GM15510 (cell line): ENCODE data around the gene HCFC1.

Source experiments
- POLR2A ChIP-seq: IDR thresholded peaks from 3 replicates; pipeline ENCODE4 v1.6.1; 2011; ENCODE audit warnings: borderline replicate concordance; ENCODE audit not compliant: insufficient read length; ENCODE audit errors: extremely low read depth

Gene HCFC1

DNA sequence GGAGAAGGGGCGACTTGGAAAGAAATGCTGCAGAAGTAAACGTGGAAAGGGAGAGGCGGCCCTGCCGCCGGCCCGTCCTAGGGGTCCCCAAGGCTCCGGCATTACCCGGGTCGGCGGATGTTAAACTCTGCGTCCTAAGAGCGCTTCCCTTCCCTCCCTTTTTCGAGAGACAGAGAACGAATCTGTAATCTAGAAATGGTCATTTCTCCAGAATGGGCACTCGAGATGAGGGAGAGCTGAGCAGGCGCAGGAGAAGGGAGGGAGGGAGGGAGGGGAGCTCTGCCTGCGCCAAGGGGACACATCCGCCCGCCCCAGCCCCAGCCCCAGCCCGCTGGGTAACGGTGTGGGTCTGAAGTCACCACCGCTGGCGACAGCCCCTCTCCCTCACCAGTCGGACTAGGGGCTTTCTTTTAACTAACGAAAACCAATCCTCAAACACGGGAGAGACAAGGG, 1.7 kb downstream of the HCFC1 start:
- no peak for TF ChIP-seq POLR2A

GRCh38 chrX:153969125-153969903, 2.3 kb downstream of the HCFC1 start:
- TF ChIP-seq POLR2A, result no peak

GRCh38 chrX:153968754-153969124, 2.9 kb downstream of the HCFC1 start:
- no peak for TF ChIP-seq POLR2A

DNA sequence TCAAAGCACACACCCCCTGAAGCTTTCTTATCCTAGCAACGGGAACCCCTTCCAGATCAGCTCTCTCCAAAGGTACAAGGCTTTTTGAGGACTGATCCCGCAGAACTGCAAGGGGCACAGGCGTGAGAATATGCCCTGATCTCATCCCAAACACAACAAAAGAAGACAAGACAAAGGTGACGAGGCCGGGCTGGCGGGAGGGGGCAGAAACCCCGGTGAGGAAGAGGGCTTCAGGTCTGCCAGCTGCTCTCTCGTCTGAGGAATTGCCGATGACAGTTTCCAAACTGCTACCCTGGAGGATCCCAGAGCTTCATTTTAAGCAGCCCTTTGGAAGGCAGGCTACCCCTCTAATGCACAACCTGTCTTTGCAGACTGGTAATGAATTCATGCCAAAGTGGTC, 3.4 kb downstream of the HCFC1 start:
- TF ChIP-seq POLR2A, result no peak

DNA sequence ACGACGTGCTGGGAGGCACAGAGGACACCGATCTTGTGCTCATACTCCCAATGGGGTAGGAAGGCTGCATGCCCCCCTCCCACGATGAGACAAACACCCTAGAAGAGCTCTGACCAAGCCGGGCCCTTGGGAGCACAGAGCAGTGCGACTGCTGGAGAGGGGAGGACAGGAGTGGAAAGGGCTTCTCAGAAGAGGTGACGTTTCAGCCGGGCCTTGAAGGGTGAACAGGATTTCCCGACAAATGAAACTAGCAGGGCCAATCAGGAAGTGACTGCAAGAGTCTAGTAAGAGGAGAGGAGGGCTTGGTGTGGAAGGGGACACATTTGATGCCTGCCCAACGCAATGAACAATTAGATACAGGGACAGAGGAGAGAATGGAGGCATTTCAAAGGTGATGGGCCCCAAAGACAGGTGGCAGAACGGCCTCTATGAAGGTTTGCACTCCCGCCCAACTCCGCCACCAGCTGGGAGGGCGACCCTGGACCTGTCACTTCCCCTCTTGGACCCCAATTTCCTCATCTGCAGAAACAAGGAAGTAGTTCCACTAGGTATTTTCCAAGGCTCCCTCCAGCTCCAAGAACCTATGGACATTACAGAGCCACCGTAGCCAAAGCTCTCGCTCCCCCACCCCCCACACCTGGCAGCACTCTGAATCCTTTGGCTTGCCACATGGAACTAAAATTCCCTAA, 3.9 kb downstream of the HCFC1 start:
- TF ChIP-seq POLR2A, result no peak

GRCh38 chrX:153966841-153967535, 4.6 kb downstream of the HCFC1 start:
- no peak for TF ChIP-seq POLR2A

GRCh38 chrX:153966283-153966688, 5.3 kb downstream of the HCFC1 start:
- TF ChIP-seq POLR2A, result no peak

DNA sequence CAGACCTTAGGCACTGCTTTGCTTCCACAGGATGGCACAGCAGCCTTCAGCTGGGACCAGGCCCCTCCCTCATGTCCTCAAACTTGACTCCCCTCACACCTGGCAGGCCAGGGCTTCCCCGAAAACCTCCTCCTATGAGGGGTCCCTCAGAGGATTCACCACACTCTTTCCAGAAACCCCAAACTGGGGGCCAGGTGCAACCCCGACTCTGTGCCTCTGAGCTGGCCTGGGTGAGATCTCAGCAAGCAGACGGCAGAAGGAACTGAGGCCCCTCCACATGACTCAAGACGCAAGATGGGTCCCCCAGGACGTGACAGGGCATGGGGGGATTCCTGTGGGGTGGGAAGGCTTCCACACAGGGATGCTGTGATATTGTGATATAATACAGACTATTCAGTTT, 6.2 kb downstream of the HCFC1 start:
- TF ChIP-seq POLR2A, result no peak

GRCh38 chrX:153964105-153964504, 7.5 kb downstream of the HCFC1 start:
- no peak for TF ChIP-seq POLR2A

- no peak for TF ChIP-seq POLR2A
These were observed 8.1 kb downstream of the HCFC1 start for GRCh38 chrX:153963546-153963945.

- no peak for TF ChIP-seq POLR2A
These were observed 10.3 kb downstream of the HCFC1 start for GRCh38 chrX:153961292-153961691.

DNA sequence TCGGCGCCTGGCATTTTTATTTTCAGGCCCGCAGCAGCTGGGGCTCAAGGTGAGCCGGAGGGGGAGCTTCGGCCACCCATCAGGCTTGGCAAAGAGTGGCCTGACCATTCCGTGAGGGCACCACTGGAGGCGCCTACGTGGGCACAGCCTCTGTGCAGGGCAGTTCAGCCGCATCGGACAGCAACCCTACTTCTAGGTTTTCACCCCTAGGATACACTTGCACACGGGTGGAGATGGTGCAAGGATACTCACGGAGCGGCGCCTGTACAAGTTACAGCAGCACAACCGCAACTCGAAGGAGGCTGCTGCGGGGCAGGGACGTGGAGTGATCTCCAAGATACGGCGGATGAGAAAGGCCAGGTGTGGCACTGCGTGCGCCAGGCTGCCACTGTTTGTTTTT, 10.8 kb downstream of the HCFC1 start:
- no peak for TF ChIP-seq POLR2A

- TF ChIP-seq POLR2A, result no peak
These were observed 11.5 kb downstream of the HCFC1 start for GRCh38 chrX:153960077-153960476.

GRCh38 chrX:153959649-153960048, 12.0 kb downstream of the HCFC1 start:
- TF ChIP-seq POLR2A, result no peak

DNA sequence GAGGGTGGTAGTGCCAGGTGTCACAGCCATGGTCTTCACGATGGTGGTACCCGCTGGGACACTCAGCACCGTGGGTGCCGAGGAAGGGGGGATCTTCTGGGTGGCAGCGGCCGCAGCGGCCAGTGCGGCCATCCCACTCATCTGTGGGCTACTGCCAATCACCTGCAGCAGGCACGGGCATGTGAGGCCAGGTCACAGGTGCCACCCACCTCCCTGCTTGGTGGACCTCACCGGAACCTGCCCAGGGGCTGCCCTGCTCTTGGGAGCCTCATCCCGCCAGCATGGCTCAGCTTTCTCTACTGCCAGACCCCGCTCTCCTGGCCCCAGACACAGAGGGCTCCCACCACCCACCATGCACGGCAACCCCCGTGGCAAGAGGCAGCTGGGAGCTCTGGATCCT, 13.0 kb downstream of the HCFC1 start:
- TF ChIP-seq POLR2A, result no peak
